OCI-LY7 (cell line): ENCODE data around the gene ALG10.

ENCODE experiments used
- CTCF ChIP-seq: fragments of 200-600 bp; sonication (generic); conservative IDR thresholded peaks from 2 replicates; pipeline ENCODE4 v1.5.1; 2014; ENCODE audit warnings: mild to moderate bottlenecking, antibody characterized with exemption, low read length, moderate library complexity, mixed read lengths
- EZH2phosphoT487 ChIP-seq: fragments of 200-600 bp; sonication (generic); IDR thresholded peaks from 2 replicates; pipeline ENCODE4 v1.6.1; 2018; ENCODE audit warnings: low read depth, borderline replicate concordance, mild to moderate bottlenecking, mixed run types, antibody characterized with exemption, low read length, moderate library complexity, mixed read lengths

DNA sequence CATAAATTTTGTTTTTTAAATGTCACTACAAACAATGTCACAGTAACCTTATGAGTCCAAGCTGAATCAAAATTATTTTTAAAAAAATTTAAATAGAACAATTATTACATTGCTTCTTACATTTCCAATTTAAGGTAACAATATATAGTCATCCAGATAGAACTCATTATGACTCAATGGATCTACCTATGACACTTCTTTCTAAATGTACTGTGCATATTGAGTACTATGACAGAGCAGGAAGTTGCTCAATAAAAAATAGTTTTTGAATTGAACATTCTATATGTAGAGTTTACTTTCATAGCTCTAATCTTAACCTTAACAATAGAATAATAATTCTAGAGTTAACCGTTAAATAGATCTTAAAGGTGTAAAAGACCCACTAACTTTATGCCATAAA is 44.4 kb upstream of the ALG10 start:
- TF ChIP-seq CTCF (no peak), EZH2phosphoT487 (no peak)
